ENCODE measurements around the gene FAM118B. TPM values are rescaled to one million over a fixed set of nuclear protein-coding genes. Genes with fewer than 3 reads are reported as not detected.

FAM118B gene
- polyA plus RNA-seq, 1 of the 3 experiments (the other 2 are of a cell fraction), result 19.5 TPM

- Histone ChIP-seq H2AFZ (ENCODE audit: low read depth) (peak within 1 kb of the TSS; percentile 77), H3K9ac (peak within 1 kb of the TSS; percentile 89), H3K4me2 (peak within 1 kb of the TSS; percentile 99), H4K20me1 (ENCODE audit: insufficient read depth) (no peaks in the 10 kb centered on the region), H3K4me1 (ENCODE audit: control insufficient read depth in 1 of 2, insufficient read depth in 2 of 2, low read depth in 1 of 2, low read length in 1 of 2) (peaks cover 9 to 12% of the 10 kb centered on the region in 2 experiments), H3K9me3 (no peaks in the 10 kb centered on the region), H3K4me3 (ENCODE audit: low read depth in 2 of 2, low read length in 1 of 2) (peak within 1 kb of the TSS; percentile 72 to 94), H3F3A (replicated peaks; ENCODE audit: insufficient read depth) (no peaks in the 10 kb centered on the region), H3K27ac (ENCODE audit: low read depth in 2 of 2, low read length in 1 of 2) (peak within 1 kb of the TSS; percentile 87 to 95), H3K27me3 (ENCODE audit: insufficient read depth) (no peaks in the 10 kb centered on the region), H3K9me2 (no peaks in the 10 kb centered on the region), H3K79me2 (ENCODE audit: insufficient read depth) (peaks cover 46% of the 10 kb centered on the region), H3K36me3 (replicated peaks in 1 of 2; ENCODE audit: control insufficient read depth in 1 of 2, insufficient read depth in 2 of 2, low read length in 1 of 2) (peaks cover 40 to 52% of the 10 kb centered on the region in 2 experiments)
- ChIA-PET CTCF (no interaction called here), POLR2A (interaction anchor here (1.3 to 2.7 kb wide), 3 partner anchors 13 to 35 kb away, joined by 4 to 12 read pairs (median 6); partner anchors contain the start of genes DCPS and TIRAP)
- DNase-seq, result peak; percentile 100
- 3% methylated on average over 10 of the region's 64 CpGs for WGBS (ENCODE audit: low lambda C conversion rate)
- TF ChIP-seq USF2 (IDR thresholded peaks at IDR 0.05; ENCODE audit: borderline replicate concordance, low read depth, low read length) (peak; percentile 66; the same call in 1 of the 2 replicates), EZH2phosphoT487 (IDR thresholded peaks at IDR 0.05; ENCODE audit: borderline replicate concordance, low read depth) (no peak), RXRA (IDR thresholded peaks at IDR 0.05; ENCODE audit: borderline replicate concordance, low read depth) (no peak), SMC3 (IDR thresholded peaks at IDR 0.05; ENCODE audit: low read depth, low read length) (peak; percentile 1; the same call in 1 of the 2 replicates), TEAD4 (IDR thresholded peaks at IDR 0.05; ENCODE audit: borderline replicate concordance, insufficient read depth) (no peak), RCOR1 (IDR thresholded peaks at IDR 0.05; ENCODE audit: low read length) (no peak), RAD21 (IDR thresholded peaks at IDR 0.05; ENCODE audit: low read length) (no peak), ELF1 (IDR thresholded peaks at IDR 0.05) (peak; percentile 93), ZBTB33 (IDR thresholded peaks at IDR 0.05; ENCODE audit: borderline replicate concordance, low read depth) (no peak), MXI1 (IDR thresholded peaks at IDR 0.05; ENCODE audit: low read depth, low read length) (peak; percentile 84; the same call in 1 of the 2 replicates), RFX5 (IDR thresholded peaks at IDR 0.05; ENCODE audit: low read length) (no peak; the same call in 1 of the 2 replicates), EP300 (IDR thresholded peaks at IDR 0.05; ENCODE audit: borderline replicate concordance in 1 of 2, low read depth in 1 of 2, low read length in 1 of 2) (no peak), PBX3 (IDR thresholded peaks at IDR 0.05) (no peak; the same call in 1 of the 2 replicates), YY1 (IDR thresholded peaks at IDR 0.05; ENCODE audit: low read depth) (peak; percentile 81), GATA2 (CRISPR knock-in tag; IDR thresholded peaks at IDR 0.05) (no peak), FOSL2 (IDR thresholded peaks at IDR 0.05; ENCODE audit: borderline replicate concordance, low read depth) (no peak), POLR2AphosphoS5 (IDR thresholded peaks at IDR 0.05; ENCODE audit: low read depth, low read length) (peak; percentile 87), NFIC (IDR thresholded peaks at IDR 0.05; ENCODE audit: borderline replicate concordance) (no peak), CTCF (IDR thresholded peaks at IDR 0.05) (no peak), TAF1 (IDR thresholded peaks at IDR 0.05; ENCODE audit: borderline replicate concordance, low read depth, low read length) (peak; percentile 47; the same call in 1 of the 2 replicates), TCF12 (IDR thresholded peaks at IDR 0.05) (peak; percentile 12; the same call in 1 of the 2 replicates), FOXJ3 (CRISPR knock-in tag; IDR thresholded peaks at IDR 0.05) (no peak), MAX (IDR thresholded peaks at IDR 0.05; ENCODE audit: low read depth) (peak; percentile 82), USF1 (IDR thresholded peaks at IDR 0.05; ENCODE audit: borderline replicate concordance, low read depth) (peak; percentile 89), MEF2A (IDR thresholded peaks at IDR 0.05; ENCODE audit: borderline replicate concordance, low read depth) (no peak)
Observed at GRCh38 chr11:126268708-126269579, 57.4 kb downstream of the FAM118B start, which contains the start of the genes FOXRED1 and SRPRA. TSS of gene FOXRED1 (plus strand) at chr11:126269154. CDS start at chr11:126269207, 53 bp downstream. TSS of gene SRPRA (minus strand) at chr11:126268895. CDS start at chr11:126268804, 91 bp downstream.
